Kidney (tissue), 14 donors: ENCODE results near the gene LIPE. TPM values are rescaled to one million over a fixed set of nuclear protein-coding genes. Genes with fewer than 3 reads are reported as not detected.
A peak's percentile ranks its signal among the peaks of the same experiment; 100 is the strongest.

Experiments used
- DNase-seq, 5 donors: peaks; one replicate each; pipeline ENCODE4 v3.0.0-alpha.2; 2013 to 2020
- FAIRE-seq: peaks from 2 replicates; lab custom pipeline; 2012; peaks lifted over from hg19 to GRCh38; lab: Jason Lieb, UNC
- H3K27ac ChIP-seq, 2 donors: one replicate each; pipeline ENCODE4 v1.7.0; 2013; ENCODE audit warnings: low read depth in 2 of 2, low read length in 2 of 2, inconsistent platforms in 1 of 2
- H3K27me3 ChIP-seq: one replicate; pipeline ENCODE4 v1.7.1; 2013; ENCODE audit warnings: low read length, inconsistent platforms; ENCODE audit not compliant: control insufficient read depth, insufficient read depth
- H3K36me3 ChIP-seq, 3 donors: one replicate each; pipeline versions ENCODE4 v1.7.0 to v1.7.1; 2013; ENCODE audit warnings: low read length in 3 of 3, control low read depth in 1 of 3, inconsistent platforms in 1 of 3; ENCODE audit not compliant: insufficient read depth in 3 of 3, control insufficient read depth in 2 of 3
- H3K4me1 ChIP-seq, 3 donors: one replicate each; pipeline versions ENCODE4 v1.7.0 to v1.7.1; 2013; ENCODE audit warnings: low read length in 3 of 3, inconsistent platforms in 1 of 3, low read depth in 1 of 3; ENCODE audit not compliant: control insufficient read depth in 2 of 3, insufficient read depth in 2 of 3
- H3K4me3 ChIP-seq, 3 donors: one replicate each; pipeline versions ENCODE4 v1.7.0 to v1.8.1; 2013; ENCODE audit warnings: low read length in 3 of 3, control low read depth in 1 of 3, inconsistent platforms in 1 of 3
- H3K9ac ChIP-seq, 3 donors: one replicate each; pipeline versions ENCODE4 v1.7.0 to v1.7.1; 2013; ENCODE audit warnings: low read length in 3 of 3, control low read depth in 1 of 3, inconsistent platforms in 1 of 3
- H3K9me3 ChIP-seq, 3 donors: one replicate each; pipeline versions ENCODE4 v1.7.0 to v1.7.1; 2013; ENCODE audit warnings: low read length in 3 of 3, control low read depth in 1 of 3, inconsistent platforms in 1 of 3; ENCODE audit not compliant: control insufficient read depth in 2 of 3, insufficient read depth in 1 of 3
- CTCF ChIP-seq: IDR thresholded peaks from 3 replicates; pipeline ENCODE4 v1.5.1; 2012; ENCODE audit warnings: mild to moderate bottlenecking, moderate library complexity, borderline replicate concordance; ENCODE audit not compliant: insufficient read depth; ENCODE audit errors: extremely low read depth
- intact Hi-C: fragments of 100-400 bp; cut with DNase I; formaldehyde crosslinking; loops from one replicate; pipeline ENCODE4 v1.11.1; 2022
- polyA plus RNA-seq: library from polyadenylated mRNA; stranded (reverse); fragments of 350-450 nt; fragmentation: Illumina TruSeq; extraction: RNeasy Lipid Tissue Mini Kit (QIAGEN cat#74804); gene quantifications from one replicate; pipeline ENCODE4 v1.2.3, GENCODE V29; 2014; ENCODE audit warnings: low read depth, low replicate concordance; ENCODE audit not compliant: insufficient read depth
- total RNA-seq: library from RNA; stranded (reverse); fragmentation: NEBNext Ultra II Directional; extraction: Animal tissue kit (Norgen Biotek cat#: 25700); gene quantifications from one replicate; pipeline ENCODE4 v1.2.1, GENCODE V29; 2021
- donor health status: control.
- donor health status: control.
- donor health status: control.
- donor health status: control.
- donor health status: control.
- donor health status: DM: yes; HTN: yes; CAD: no.
- donor health status: Normal renal cell carcinoma (clear cell type).

The LIPE gene
- total and polyA plus RNA-seq, 2 donors from 2014 or later: 8.9 to 9.9 TPM

- H3K4me3 ChIP-seq: no peak overlapping the region
- DNase-seq (no peak), FAIRE-seq (no peak)
- peaks cover 5 to 18% (median 7%) of the 10 kb centered on the region in 3 donors for H3K36me3 ChIP-seq
- H3K27me3 ChIP-seq: no peaks in the 10 kb centered on the region
- intact Hi-C loops: no loop called here
- no peak overlapping the region for H3K27ac ChIP-seq
- TF ChIP-seq CTCF: no peak
- H3K9me3 ChIP-seq: peaks cover 0 to 11% (median 0%) of the 10 kb centered on the region in 3 donors
- H3K9ac ChIP-seq: no peak overlapping the region
- H3K4me1 ChIP-seq: no peaks in the 10 kb centered on the region
Measured at GRCh38 chr19:42361545-42361910, 65.7 kb downstream of the LIPE start.

GRCh38 chr19:42360787-42361544 is 66.2 kb downstream of the LIPE start:
- Histone ChIP-seq H3K9ac (no peak overlapping the region), H3K27me3 (no peaks in the 10 kb centered on the region), H3K4me1 (no peaks in the 10 kb centered on the region), H3K4me3 (no peak overlapping the region), H3K9me3 (peaks cover 0 to 11% (median 0%) of the 10 kb centered on the region in 3 donors), H3K27ac (no peak overlapping the region), H3K36me3 (peaks cover 5 to 22% (median 7%) of the 10 kb centered on the region in 3 donors)
- FAIRE-seq (no peak), DNase-seq (peak in 1 of 5 donors; percentile 19)
- intact Hi-C loops: no loop called here
- no peak for TF ChIP-seq CTCF

- Histone ChIP-seq H3K36me3 (peaks cover 0 to 19% (median 2%) of the 10 kb centered on the region in 3 donors), H3K4me1 (no peaks in the 10 kb centered on the region), H3K9ac (no peak overlapping the region), H3K4me3 (no peak overlapping the region), H3K27me3 (no peaks in the 10 kb centered on the region), H3K27ac (no peak overlapping the region), H3K9me3 (no peaks in the 10 kb centered on the region)
- intact Hi-C loops: no loop called here
- DNase-seq: no peak
- TF ChIP-seq CTCF: no peak
- no peak for FAIRE-seq
Measured at GRCh38 chr19:42357290-42357689, 69.9 kb downstream of the LIPE start.
